Left lung (tissue), 10 donors: Measurements from ENCODE around the gene PDE3B. TPM values are rescaled to one million over a fixed set of nuclear protein-coding genes. Genes with fewer than 3 reads are reported as not detected.
"Not testable (repeated sequence)": the region's sequence is repeated elsewhere in the genome, so short reads cannot be mapped to it uniquely, and the experiment has no call there.

Experiments
- ATAC-seq: fragments of 200-7000 bp; cut with Tn5 transposase; one replicate; pipeline ENCODE4 v1.9.1; 2020; ENCODE audit warnings: moderate library complexity
- DNase-seq, 4 donors: peaks; one replicate each; pipeline ENCODE4 v3.0.0-alpha.2; 2013 to 2020
- H3K27ac ChIP-seq, 2 donors: fragments of 200-600 bp; sonication (generic) in 1 of 2; one replicate each; pipeline versions ENCODE4 v1.5.0 to v1.8.0; 2020 to 2021
- H3K27me3 ChIP-seq, 2 donors: fragments of 200-600 bp; sonication (generic) in 1 of 2; one replicate each; pipeline versions ENCODE4 v1.5.0 to v1.8.0; 2020 to 2021
- H3K36me3 ChIP-seq, 2 donors: fragments of 200-600 bp; sonication (generic) in 1 of 2; one replicate each; pipeline versions ENCODE4 v1.5.0 to v1.8.0; 2020 to 2021
- H3K4me1 ChIP-seq, 2 donors: fragments of 200-600 bp; one replicate each; pipeline ENCODE4 v1.8.0; 2021
- H3K4me3 ChIP-seq, 2 donors: fragments of 200-600 bp; sonication (generic) in 1 of 2; one replicate each; pipeline versions ENCODE4 v1.5.0 to v1.8.0; 2020 to 2021; ENCODE audit warnings: mild to moderate bottlenecking in 1 of 2
- H3K9me3 ChIP-seq, 2 donors: fragments of 200-600 bp; sonication (generic) in 1 of 2; one replicate each; pipeline versions ENCODE4 v1.5.0 to v1.8.0; 2020 to 2021
- intact Hi-C, 2 donors: fragments of 100-400 bp; cut with DNase I; formaldehyde crosslinking; loops; one replicate each; pipeline versions ENCODE4 v1.11.2 to v1.14.2; 2022
- polyA plus RNA-seq, 6 donors: library from polyadenylated mRNA; unstranded; fragments of 120-200 nt; gene quantifications; one replicate each; pipeline ENCODE4 v1.2.1, GENCODE V29; 2013; ENCODE audit not compliant: insufficient read length in 6 of 6
- total RNA-seq, 2 donors: library from RNA; stranded (reverse); fragmentation: NEBNext Ultra II Directional; extraction: Animal tissue kit (Norgen Biotek cat#: 25700); gene quantifications; one replicate each; pipeline ENCODE4 v1.2.1, GENCODE V29; 2021
- TF ChIP-seq, protein P1 (sequence below), 2 donors: fragments of 200-600 bp; sonication (generic) in 1 of 2; IDR thresholded peaks; one replicate each; pipeline versions ENCODE4 v1.5.0 to v1.8.0; 2021; ENCODE audit warnings: antibody characterized with exemption in 2 of 2
- donor health status: DM: no; HTN: yes; CAD: no.
- donor health status: DM: no; HTN: no; CAD: no.

PDE3B gene
- total and polyA plus RNA-seq, 8 donors = 17.0 to 36.2 (median 30.9) TPM

DNA sequence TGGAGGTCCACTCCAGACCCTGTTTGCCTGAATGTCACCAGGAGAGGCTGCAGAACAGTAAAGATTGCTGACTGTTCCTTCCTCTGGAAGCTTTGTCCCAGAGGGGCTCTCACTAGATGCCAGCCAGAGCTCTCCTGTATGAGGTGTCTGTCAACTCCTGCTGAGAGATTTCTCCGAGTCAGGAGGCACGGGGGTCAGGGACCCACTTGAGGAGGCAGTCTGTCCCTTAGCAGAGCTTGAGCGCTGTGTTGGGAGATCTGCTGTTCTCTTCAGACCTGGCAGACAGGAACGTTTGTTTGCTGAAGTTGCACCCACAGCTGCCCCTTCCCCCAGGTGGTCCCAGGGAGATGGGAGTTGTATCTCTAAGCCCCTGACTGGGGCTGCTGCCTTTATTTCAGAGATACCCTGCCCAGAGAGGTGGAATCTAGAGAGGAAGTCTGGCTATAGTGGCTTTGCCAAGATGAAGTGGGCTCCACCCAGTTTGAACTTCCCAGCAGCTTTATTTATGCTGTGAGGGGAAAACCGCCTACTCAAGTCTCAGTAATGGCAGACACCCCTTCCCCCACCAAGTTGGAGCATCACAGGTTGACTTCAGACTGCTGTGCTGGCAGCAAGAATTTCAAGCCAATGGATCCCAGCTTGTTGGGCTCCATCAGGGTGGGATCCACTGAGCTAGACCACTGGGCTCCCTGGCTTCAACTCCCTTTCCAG lies 99.4 kb downstream of the PDE3B start:
- ATAC-seq (no peak), DNase-seq (no peak)
- H3K27me3 ChIP-seq = no peaks in the 10 kb centered on the region
- no peaks in the 10 kb centered on the region for H3K36me3 ChIP-seq
- H3K4me1 ChIP-seq = peaks cover 0 to 5% of the 10 kb centered on the region in 2 donors
- no peak overlapping the region for H3K27ac ChIP-seq
- no peak overlapping the region for H3K4me3 ChIP-seq
- no peaks in the 10 kb centered on the region for H3K9me3 ChIP-seq
- intact Hi-C loops = no loop called here
- TF ChIP-seq, protein P1, sequence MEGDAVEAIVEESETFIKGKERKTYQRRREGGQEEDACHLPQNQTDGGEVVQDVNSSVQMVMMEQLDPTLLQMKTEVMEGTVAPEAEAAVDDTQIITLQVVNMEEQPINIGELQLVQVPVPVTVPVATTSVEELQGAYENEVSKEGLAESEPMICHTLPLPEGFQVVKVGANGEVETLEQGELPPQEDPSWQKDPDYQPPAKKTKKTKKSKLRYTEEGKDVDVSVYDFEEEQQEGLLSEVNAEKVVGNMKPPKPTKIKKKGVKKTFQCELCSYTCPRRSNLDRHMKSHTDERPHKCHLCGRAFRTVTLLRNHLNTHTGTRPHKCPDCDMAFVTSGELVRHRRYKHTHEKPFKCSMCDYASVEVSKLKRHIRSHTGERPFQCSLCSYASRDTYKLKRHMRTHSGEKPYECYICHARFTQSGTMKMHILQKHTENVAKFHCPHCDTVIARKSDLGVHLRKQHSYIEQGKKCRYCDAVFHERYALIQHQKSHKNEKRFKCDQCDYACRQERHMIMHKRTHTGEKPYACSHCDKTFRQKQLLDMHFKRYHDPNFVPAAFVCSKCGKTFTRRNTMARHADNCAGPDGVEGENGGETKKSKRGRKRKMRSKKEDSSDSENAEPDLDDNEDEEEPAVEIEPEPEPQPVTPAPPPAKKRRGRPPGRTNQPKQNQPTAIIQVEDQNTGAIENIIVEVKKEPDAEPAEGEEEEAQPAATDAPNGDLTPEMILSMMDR (IDR thresholded peaks at IDR 0.05) = no peak

DNA sequence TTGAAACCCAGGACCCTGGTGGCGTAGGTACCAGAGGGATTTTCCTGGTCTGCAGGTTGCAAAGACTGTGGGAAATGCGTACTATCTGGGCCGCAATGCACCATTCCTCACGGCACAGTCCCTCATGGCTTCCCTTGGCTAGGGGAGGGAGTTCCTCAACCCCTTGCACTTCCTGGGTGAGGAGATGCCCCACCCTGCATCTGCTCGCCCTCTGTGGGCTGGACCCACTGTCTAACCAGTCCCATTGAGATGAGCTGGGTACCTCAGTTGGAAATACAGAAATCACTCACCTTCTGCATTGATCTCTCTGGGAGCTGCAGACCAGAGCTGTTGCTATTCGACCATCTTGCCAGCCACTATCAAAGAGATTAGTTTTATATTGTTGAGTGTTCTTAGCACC lies 100.1 kb downstream of the PDE3B start:
- DNase-seq, intact Hi-C loops, H3K4me3 ChIP-seq, H3K27me3 ChIP-seq, H3K36me3 ChIP-seq, ATAC-seq, H3K9me3 ChIP-seq, H3K27ac ChIP-seq, H3K4me1 ChIP-seq: not testable (repeated sequence)

DNA sequence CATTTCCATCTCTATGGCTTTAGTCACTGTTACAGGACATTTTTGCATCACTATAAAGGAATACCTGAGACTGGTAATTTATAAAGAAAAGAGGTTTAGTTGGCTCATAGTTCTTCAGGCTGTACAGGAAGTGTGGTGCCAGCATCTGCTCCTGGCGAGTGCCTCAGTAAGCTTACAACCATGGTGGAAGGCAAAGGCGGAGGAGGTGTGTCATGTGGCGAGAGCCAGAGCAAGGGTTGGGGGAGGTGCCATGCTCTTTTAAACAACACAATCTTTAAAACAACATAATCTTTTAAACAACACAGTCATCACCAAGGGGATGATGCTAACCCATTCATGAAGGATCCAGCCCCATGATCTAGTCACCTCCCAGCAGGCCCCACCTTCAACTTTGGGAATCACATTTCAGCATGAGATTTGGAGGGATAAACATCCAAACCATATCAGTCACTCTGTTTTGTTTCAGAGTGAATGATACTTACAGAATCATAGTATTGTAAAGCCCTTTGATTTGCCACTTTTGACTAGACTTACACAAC lies 103.3 kb downstream of the PDE3B start:
- no peaks in the 10 kb centered on the region for H3K9me3 ChIP-seq
- peaks cover 5 to 7% of the 10 kb centered on the region in 2 donors for H3K4me1 ChIP-seq
- no peak overlapping the region for H3K27ac ChIP-seq
- no peaks in the 10 kb centered on the region for H3K36me3 ChIP-seq
- no peaks in the 10 kb centered on the region for H3K27me3 ChIP-seq
- ATAC-seq (no peak), DNase-seq (no peak)
- TF ChIP-seq, protein P1 (IDR thresholded peaks at IDR 0.05) = no peak
- intact Hi-C loops = no loop called here
- H3K4me3 ChIP-seq = no peak overlapping the region

DNA sequence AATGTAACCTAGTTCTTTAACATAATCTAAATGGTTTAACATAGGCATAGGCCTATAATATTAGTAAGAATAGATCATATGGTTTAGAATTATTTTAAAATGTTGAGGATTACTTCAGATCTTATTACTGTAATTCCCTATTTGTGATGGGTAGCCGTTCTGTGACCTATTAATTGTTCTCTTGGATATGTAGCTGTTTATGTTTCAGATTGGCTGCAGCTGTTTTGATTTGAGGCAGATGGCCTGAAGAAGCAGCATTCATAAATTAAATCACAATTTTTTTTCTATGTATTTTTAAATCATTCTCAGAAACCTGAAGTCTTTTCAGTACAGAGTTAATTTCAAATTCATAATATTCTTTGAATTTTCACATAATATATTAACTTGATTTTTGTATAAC lies 104.5 kb downstream of the PDE3B start:
- intact Hi-C loops = no loop called here
- H3K4me3 ChIP-seq = no peak overlapping the region
- TF ChIP-seq, protein P1 (IDR thresholded peaks at IDR 0.05) = no peak
- ATAC-seq (no peak), DNase-seq (peak in 2 of 4 donors; percentile 25 to 49)
- H3K36me3 ChIP-seq = no peaks in the 10 kb centered on the region
- H3K27ac ChIP-seq = no peak overlapping the region
- H3K4me1 ChIP-seq = peaks cover 1 to 7% of the 10 kb centered on the region in 2 donors
- no peaks in the 10 kb centered on the region for H3K9me3 ChIP-seq
- H3K27me3 ChIP-seq = no peaks in the 10 kb centered on the region

DNA sequence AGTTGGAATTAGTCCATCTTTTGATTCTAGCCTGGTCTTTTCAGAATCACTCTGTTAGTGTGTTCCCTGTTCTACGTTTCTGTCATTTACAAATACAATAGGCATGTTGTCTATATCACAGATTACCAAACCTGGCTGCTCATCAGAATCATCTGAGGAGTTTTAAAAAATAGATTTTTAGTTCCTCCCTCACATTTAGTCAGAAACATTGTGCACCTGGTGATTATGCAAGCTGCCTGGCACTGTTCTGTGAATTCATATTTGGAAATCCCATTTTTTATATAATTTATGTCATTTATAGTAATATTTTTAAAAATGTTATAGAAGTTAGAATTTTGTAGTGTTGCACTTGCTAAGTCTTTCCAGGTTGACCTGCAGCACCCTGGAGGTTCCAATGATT lies 107.3 kb downstream of the PDE3B start:
- Histone ChIP-seq H3K27me3 (no peaks in the 10 kb centered on the region), H3K4me1 (peaks cover 0 to 7% of the 10 kb centered on the region in 2 donors), H3K27ac (no peak overlapping the region), H3K36me3 (no peaks in the 10 kb centered on the region), H3K4me3 (no peak overlapping the region), H3K9me3 (no peaks in the 10 kb centered on the region)
- no peak for ATAC-seq
- TF ChIP-seq, protein P1 (IDR thresholded peaks at IDR 0.05) = no peak
- intact Hi-C loops = no loop called here
- no peak for DNase-seq
